Natural killer cell treated with Interleukin-12 subunit alpha and Interleukin-12 subunit beta and Interleukin-15 and Interleukin-18, amount 100 ng/mL, for 72 hours (primary cell): ENCODE measurements around the gene ARID5B. TPM values are rescaled to one million over a fixed set of nuclear protein-coding genes. Genes with fewer than 3 reads are reported as not detected.

Experiments used
- ATAC-seq, 2 donors: fragments of 150-1000 bp; cut with Tn5 transposase in 1 of 2; sonication (Bioruptor Pico), chemical (Tn5 transposase) in 1 of 2; 2 replicates each; pipeline ENCODE4 v1.10.0; 2021
- DNase-seq: peaks from one replicate; pipeline ENCODE4 v3.0.0; 2022; ENCODE audit warnings: low spot score
- H3K27ac Mint-ChIP-seq, 2 donors: 1 replicate in 1 of 2; 2 replicates in 1 of 2; pipeline ENCODE4 v1.8.0; 2022; ENCODE audit warnings: mixed read lengths in 2 of 2, mild to moderate bottlenecking in 1 of 2, moderate library complexity in 1 of 2
- H3K27me3 Mint-ChIP-seq, 2 donors: 1 replicate in 1 of 2; 2 replicates in 1 of 2; pipeline ENCODE4 v1.8.0; 2022; ENCODE audit warnings: mixed read lengths in 2 of 2
- H3K36me3 Mint-ChIP-seq: one replicate; pipeline ENCODE4 v1.8.0; 2022; ENCODE audit warnings: mixed read lengths
- H3K4me1 Mint-ChIP-seq, 2 donors: 1 replicate in 1 of 2; 2 replicates in 1 of 2; pipeline ENCODE4 v1.8.0; 2022; ENCODE audit warnings: low read depth in 2 of 2, mixed read lengths in 2 of 2, mild to moderate bottlenecking in 1 of 2
- H3K4me3 Mint-ChIP-seq: one replicate; pipeline ENCODE4 v1.8.0; 2022; ENCODE audit warnings: mixed read lengths
- H3K9me3 Mint-ChIP-seq: 2 replicates; pipeline ENCODE4 v1.8.0; 2022; ENCODE audit warnings: mixed read lengths
- total RNA-seq, 2 donors: library from RNA; stranded (reverse); gene quantifications; one replicate each; pipeline ENCODE4 v1.2.3, GENCODE V29; 2022

ARID5B gene
- total RNA-seq, 2 donors from 2014 or later, result 46.1 to 51.7 TPM

DNA sequence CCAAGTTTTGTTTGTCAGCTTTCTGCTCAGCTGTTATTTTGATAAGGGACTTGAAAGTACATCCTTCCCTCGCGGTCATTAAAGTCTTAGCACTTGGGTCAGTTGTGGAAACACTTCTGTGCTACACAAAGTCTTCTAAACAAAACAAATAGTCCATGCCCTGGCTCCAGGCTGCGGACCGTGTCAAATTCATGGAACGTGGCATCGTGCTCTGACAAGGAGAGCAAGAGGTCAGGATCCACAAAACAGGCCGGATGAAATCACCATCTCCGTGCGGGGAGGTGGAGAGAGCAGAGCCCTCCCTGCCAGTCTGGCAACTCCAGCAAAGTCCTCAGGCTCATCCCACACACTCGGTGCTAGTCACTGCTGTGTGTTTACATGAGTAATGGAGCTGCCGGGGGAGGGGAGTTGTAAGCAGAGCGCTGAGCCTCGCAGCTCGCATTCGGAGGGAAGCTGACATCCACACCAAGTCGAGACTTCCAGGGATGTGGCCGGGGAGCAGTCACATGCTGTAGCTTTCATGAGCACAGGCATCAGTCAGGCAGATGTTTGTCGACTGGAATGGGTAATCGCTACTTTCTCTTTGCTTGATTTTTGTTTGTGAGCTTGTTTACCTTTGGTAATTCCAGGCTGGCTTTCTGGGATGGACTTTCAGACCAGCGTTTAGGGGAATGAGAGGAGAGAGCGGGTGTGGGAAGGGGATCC is 147.6 kb downstream of the ARID5B start:
- ATAC-seq (peak; percentile 45 to 65), DNase-seq (peak; percentile 72)
- no peaks in the 10 kb centered on the region for H3K9me3 Mint-ChIP-seq
- peaks cover 83 to 87% of the 10 kb centered on the region in 2 donors for H3K4me1 Mint-ChIP-seq
- no peaks in the 10 kb centered on the region for H3K27me3 Mint-ChIP-seq
- peak overlapping the region; percentile 81 for H3K4me3 Mint-ChIP-seq
- H3K27ac Mint-ChIP-seq, result peak overlapping the region; percentile 90 to 92
- H3K36me3 Mint-ChIP-seq, result peaks cover 18% of the 10 kb centered on the region

- H3K27me3 Mint-ChIP-seq, result no peaks in the 10 kb centered on the region
- peak overlapping the region; percentile 81 for H3K4me3 Mint-ChIP-seq
- H3K36me3 Mint-ChIP-seq, result peaks cover 19% of the 10 kb centered on the region
- ATAC-seq, result no peak
- no peak for DNase-seq
- H3K4me1 Mint-ChIP-seq, result peaks cover 85 to 88% of the 10 kb centered on the region in 2 donors
- H3K9me3 Mint-ChIP-seq, result no peaks in the 10 kb centered on the region
- peak overlapping the region; percentile 90 to 92 for H3K27ac Mint-ChIP-seq
Measured at GRCh38 chr10:62049624-62050345, 148.3 kb downstream of the ARID5B start.

DNA sequence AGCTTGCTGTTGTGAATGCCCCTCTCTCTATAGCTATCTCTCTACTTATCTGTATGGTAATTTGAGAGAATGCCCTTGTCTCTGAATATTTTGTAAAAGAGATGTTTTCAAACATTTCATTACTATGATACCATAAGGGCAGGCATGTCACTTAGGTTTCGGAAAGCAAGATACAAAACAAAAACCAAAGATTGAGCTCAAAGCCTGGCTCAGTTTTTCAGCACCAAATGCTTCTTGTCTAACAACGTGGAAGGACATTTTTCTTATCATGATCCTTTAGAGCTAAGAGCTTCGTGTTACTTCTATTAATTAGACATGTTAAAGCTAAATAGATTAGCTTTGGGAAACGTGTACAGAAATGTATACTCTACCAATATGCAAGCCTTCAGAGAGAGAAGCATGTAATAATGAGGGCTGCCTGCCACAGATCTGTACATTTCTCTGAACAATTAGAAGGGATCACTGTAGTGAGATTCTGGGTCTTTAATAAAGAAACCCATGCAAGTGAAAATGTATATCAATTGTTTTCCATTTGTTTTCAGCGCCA is 148.9 kb downstream of the ARID5B start:
- Mint-ChIP-seq H3K4me3 (peak overlapping the region; percentile 81), H3K36me3 (peaks cover 19% of the 10 kb centered on the region), H3K27ac (peak overlapping the region; percentile 90 to 92), H3K27me3 (no peaks in the 10 kb centered on the region), H3K9me3 (no peaks in the 10 kb centered on the region), H3K4me1 (peaks cover 88 to 90% of the 10 kb centered on the region in 2 donors)
- ATAC-seq (no peak), DNase-seq (no peak)

DNA sequence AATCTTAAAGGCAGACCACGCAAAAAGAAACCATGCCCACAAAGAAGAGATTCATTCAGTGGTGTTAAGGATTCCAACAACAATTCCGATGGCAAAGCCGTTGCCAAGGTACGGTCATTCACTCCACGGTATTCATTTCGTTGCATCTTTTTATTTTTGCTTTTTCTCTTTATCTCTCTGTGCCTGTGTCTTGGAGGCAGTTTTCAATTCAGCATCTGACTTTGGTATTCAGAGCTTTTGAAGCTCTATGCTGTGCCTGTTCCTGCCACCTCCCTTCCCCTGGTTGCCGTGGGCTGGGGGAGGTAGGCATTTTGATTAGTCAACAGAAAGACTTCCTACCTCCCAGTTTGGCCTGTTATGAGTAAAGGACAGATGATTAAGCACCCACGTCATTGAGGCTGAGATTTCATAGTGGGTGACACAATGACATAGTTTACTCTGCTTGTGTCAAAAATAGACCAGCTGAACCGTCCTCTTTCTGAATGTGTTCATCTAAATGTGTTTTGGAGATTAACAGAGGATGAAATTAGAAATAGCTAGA is 149.5 kb downstream of the ARID5B start:
- DNase-seq (peak; percentile 85), ATAC-seq (peak; percentile 80 to 88)
- Mint-ChIP-seq H3K9me3 (no peaks in the 10 kb centered on the region), H3K36me3 (peaks cover 21% of the 10 kb centered on the region), H3K4me3 (peak overlapping the region; percentile 81), H3K4me1 (peaks cover 88 to 89% of the 10 kb centered on the region in 2 donors), H3K27me3 (no peaks in the 10 kb centered on the region), H3K27ac (peak overlapping the region; percentile 90 to 92)

GRCh38 chr10:62052276-62052675 is 150.8 kb downstream of the ARID5B start:
- Mint-ChIP-seq H3K27ac (peak overlapping the region; percentile 90 to 92), H3K27me3 (no peaks in the 10 kb centered on the region), H3K9me3 (no peaks in the 10 kb centered on the region), H3K4me1 (peaks cover 84 to 85% of the 10 kb centered on the region in 2 donors), H3K4me3 (peak overlapping the region; percentile 82), H3K36me3 (peaks cover 31% of the 10 kb centered on the region)
- ATAC-seq (no peak), DNase-seq (no peak)

DNA sequence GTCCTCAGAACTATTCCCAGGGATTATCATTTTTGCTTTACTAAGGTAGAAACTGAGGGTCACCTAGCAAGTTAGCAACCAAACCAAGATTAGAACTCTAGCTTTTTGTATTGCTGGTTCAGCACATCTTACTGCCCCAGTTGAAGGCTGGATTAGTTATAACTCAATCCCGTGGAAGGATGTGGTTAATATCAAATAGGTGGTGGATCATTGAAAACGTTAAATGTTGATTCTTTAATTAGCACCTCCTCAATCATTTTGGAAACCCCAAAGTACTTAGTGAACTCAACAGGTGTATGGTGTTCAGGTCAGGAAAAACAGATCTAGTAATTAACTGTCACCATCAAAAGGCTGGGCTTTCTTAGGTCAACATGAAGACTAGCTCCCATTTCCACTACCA is 152.4 kb downstream of the ARID5B start:
- Mint-ChIP-seq H3K27ac (peak overlapping the region; percentile 90 to 92), H3K27me3 (no peaks in the 10 kb centered on the region), H3K36me3 (peaks cover 37% of the 10 kb centered on the region), H3K4me1 (peaks cover 75 to 84% of the 10 kb centered on the region in 2 donors), H3K9me3 (no peaks in the 10 kb centered on the region), H3K4me3 (peak overlapping the region; percentile 82)
- DNase-seq (no peak), ATAC-seq (no peak)

GRCh38 chr10:62054408-62054807 is 152.9 kb downstream of the ARID5B start:
- ATAC-seq (peak; percentile 48 to 59), DNase-seq (no peak)
- H3K27ac Mint-ChIP-seq, result peak overlapping the region; percentile 90 to 92
- H3K4me1 Mint-ChIP-seq, result peaks cover 73 to 84% of the 10 kb centered on the region in 2 donors
- H3K36me3 Mint-ChIP-seq, result peaks cover 41% of the 10 kb centered on the region
- H3K9me3 Mint-ChIP-seq, result no peaks in the 10 kb centered on the region
- no peaks in the 10 kb centered on the region for H3K27me3 Mint-ChIP-seq
- H3K4me3 Mint-ChIP-seq, result peak overlapping the region; percentile 82

GRCh38 chr10:62054830-62055229 is 153.3 kb downstream of the ARID5B start:
- Mint-ChIP-seq H3K27ac (peak overlapping the region; percentile 90 to 92), H3K36me3 (peaks cover 45% of the 10 kb centered on the region)
- no peak for DNase-seq

DNA sequence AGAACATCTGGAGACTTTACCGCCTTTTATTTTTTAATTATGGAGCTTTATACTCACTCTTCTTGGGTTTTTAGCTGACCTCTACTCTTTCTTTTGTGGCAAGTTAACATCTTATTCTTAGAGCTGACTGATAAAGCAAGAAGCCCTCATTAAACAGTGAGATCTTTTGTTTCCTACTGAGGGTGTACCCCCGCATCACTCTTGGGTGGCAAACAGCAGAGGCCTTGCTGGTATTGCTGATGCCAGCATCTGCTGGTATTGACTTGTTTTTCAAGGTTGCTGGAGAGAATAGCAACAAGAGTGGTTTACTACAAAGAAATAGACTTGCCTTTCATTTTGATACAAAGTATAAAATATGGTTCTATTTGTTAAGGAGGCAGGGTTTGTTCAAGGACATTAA is 154.7 kb downstream of the ARID5B start:
- peak overlapping the region; percentile 90 to 92 for H3K27ac Mint-ChIP-seq
- no peak for DNase-seq
- peaks cover 67 to 79% of the 10 kb centered on the region in 2 donors for H3K4me1 Mint-ChIP-seq
- no peaks in the 10 kb centered on the region for H3K9me3 Mint-ChIP-seq
- no peak for ATAC-seq
- peak overlapping the region; percentile 5 for H3K4me3 Mint-ChIP-seq
- H3K27me3 Mint-ChIP-seq, result no peaks in the 10 kb centered on the region
- peaks cover 54% of the 10 kb centered on the region for H3K36me3 Mint-ChIP-seq

More at GRCh38 chr10:62054830-62055229, 153.3 kb downstream of the ARID5B start:
- Mint-ChIP-seq H3K4me1 (peaks cover 74 to 84% of the 10 kb centered on the region in 2 donors), H3K9me3 (no peaks in the 10 kb centered on the region), H3K27me3 (no peaks in the 10 kb centered on the region), H3K4me3 (peak overlapping the region; percentile 82)
- ATAC-seq, result peak; percentile 50 to 83

DNA sequence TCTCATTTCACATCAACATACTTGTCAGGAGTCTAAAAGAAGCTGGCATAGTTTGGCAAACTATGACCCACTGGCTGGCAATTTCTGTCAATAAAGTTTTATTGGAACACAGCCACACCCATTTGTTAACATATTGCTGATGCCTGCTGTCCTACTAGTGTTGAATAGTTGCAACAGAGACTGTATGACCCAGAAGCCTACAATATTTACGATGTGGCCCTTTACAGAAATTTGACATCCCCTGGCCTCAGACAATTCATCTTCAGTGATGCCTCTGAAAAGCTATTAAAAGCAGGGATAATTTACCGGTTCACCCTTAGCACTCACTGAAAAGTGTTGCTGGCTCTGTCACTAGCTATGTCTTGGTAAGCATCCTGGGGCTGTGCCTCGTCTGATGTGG is 155.2 kb downstream of the ARID5B start:
- peak overlapping the region; percentile 37 to 92 for H3K27ac Mint-ChIP-seq
- ATAC-seq, result no peak

GRCh38 chr10:62057359-62057758 is 155.9 kb downstream of the ARID5B start:
- H3K4me1 Mint-ChIP-seq, result peaks cover 69 to 78% of the 10 kb centered on the region in 2 donors
- DNase-seq (no peak), ATAC-seq (no peak)
- H3K4me3 Mint-ChIP-seq, result no peak overlapping the region
- H3K36me3 Mint-ChIP-seq, result peaks cover 59% of the 10 kb centered on the region
- no peaks in the 10 kb centered on the region for H3K27me3 Mint-ChIP-seq
- H3K27ac Mint-ChIP-seq, result peak overlapping the region; percentile 37 to 92
- no peaks in the 10 kb centered on the region for H3K9me3 Mint-ChIP-seq

More for the DNA sequence above, 155.2 kb downstream of the ARID5B start:
- peaks cover 65 to 78% of the 10 kb centered on the region in 2 donors for H3K4me1 Mint-ChIP-seq
- no peak overlapping the region for H3K4me3 Mint-ChIP-seq
- H3K9me3 Mint-ChIP-seq, result no peaks in the 10 kb centered on the region
- no peaks in the 10 kb centered on the region for H3K27me3 Mint-ChIP-seq
- DNase-seq, result no peak
- H3K36me3 Mint-ChIP-seq, result peaks cover 56% of the 10 kb centered on the region

GRCh38 chr10:62057850-62058249 is 156.4 kb downstream of the ARID5B start:
- Mint-ChIP-seq H3K4me1 (peaks cover 65 to 75% of the 10 kb centered on the region in 2 donors), H3K27me3 (no peaks in the 10 kb centered on the region), H3K27ac (peak overlapping the region; percentile 37 to 92), H3K4me3 (no peak overlapping the region), H3K9me3 (no peaks in the 10 kb centered on the region), H3K36me3 (peaks cover 54% of the 10 kb centered on the region)
- DNase-seq (no peak), ATAC-seq (no peak)

DNA sequence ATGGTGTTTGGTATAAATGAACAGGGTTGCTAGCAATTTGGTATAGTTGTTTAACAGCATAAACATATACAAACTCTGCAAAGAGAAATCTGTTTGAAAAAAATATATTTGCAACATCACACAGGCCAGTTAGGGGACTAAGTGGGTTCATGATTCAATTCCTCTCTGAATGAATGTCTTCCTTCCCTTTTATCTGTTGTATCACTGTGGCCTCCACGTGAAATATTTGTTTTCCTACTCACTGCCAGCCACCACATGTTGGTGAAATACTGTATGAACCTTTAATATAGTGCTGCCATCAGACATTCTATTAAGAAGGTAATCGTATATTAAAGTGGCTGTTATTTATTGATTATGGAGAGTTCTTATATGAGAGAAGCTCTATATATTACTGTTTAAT is 157.0 kb downstream of the ARID5B start:
- H3K4me3 Mint-ChIP-seq, result no peak overlapping the region
- H3K9me3 Mint-ChIP-seq, result no peaks in the 10 kb centered on the region
- no peak for DNase-seq
- H3K27ac Mint-ChIP-seq, result peak overlapping the region in 1 of 2 donors; percentile 92
- no peaks in the 10 kb centered on the region for H3K27me3 Mint-ChIP-seq
- H3K36me3 Mint-ChIP-seq, result peaks cover 48% of the 10 kb centered on the region
- no peak for ATAC-seq
- H3K4me1 Mint-ChIP-seq, result peaks cover 65 to 74% of the 10 kb centered on the region in 2 donors

- H3K36me3 Mint-ChIP-seq, result peaks cover 44% of the 10 kb centered on the region
- ATAC-seq, result no peak
- no peaks in the 10 kb centered on the region for H3K9me3 Mint-ChIP-seq
- H3K27ac Mint-ChIP-seq, result peak overlapping the region; percentile 19 to 92
- H3K4me1 Mint-ChIP-seq, result peaks cover 65 to 74% of the 10 kb centered on the region in 2 donors
- H3K4me3 Mint-ChIP-seq, result no peak overlapping the region
- H3K27me3 Mint-ChIP-seq, result no peaks in the 10 kb centered on the region
- DNase-seq, result no peak
Measured at GRCh38 chr10:62058896-62059216, 157.4 kb downstream of the ARID5B start.
